K562 (cell line): ENCODE data around the gene TRMT2A. TPM values are rescaled to one million over a fixed set of nuclear protein-coding genes. Genes with fewer than 3 reads are reported as not detected.
A peak's percentile ranks its signal among the peaks of the same experiment; 100 is the strongest.

ENCODE experiments used
- BRCA1 ChIP-seq, 2 experiments: fragments of 450-650 bp in 1 of 2; sonication (generic) in 1 of 2; formaldehyde crosslinking in 1 of 2; IDR thresholded peaks; 2 replicates each; pipeline versions ENCODE4 v1.5.0 to v1.6.1; 2017 to 2020; ENCODE audit warnings: mild to moderate bottlenecking in 1 of 2, missing genetic modification reagents in 1 of 2
- CREBBP ChIP-seq: IDR thresholded peaks from one replicate; pipeline ENCODE4 v1.6.1; 2012; ENCODE audit warnings: low read depth, mild to moderate bottlenecking, control low read depth, inconsistent platforms, low read length
- EGR1 ChIP-seq: fragments of 450-650 bp; conservative IDR thresholded peaks from 2 replicates; pipeline ENCODE4 v1.6.1; 2017; ENCODE audit warnings: mild to moderate bottlenecking
- ETV1 ChIP-seq: fragments of 450-650 bp; conservative IDR thresholded peaks from 2 replicates; pipeline ENCODE4 v1.6.1; 2016; ENCODE audit warnings: missing genetic modification characterization, control low read depth, low read depth, missing compliant biosample characterization
- FOXK1 ChIP-seq: sonication (generic); formaldehyde crosslinking; IDR thresholded peaks from 2 replicates; pipeline ENCODE4 v1.8.0; 2022; ENCODE audit warnings: missing genetic modification reagents, mild to moderate bottlenecking, borderline replicate concordance
- NFYB ChIP-seq: IDR thresholded peaks from 2 replicates; pipeline ENCODE4 v1.6.1; 2011; ENCODE audit warnings: mild to moderate bottlenecking, moderate library complexity; ENCODE audit not compliant: insufficient read length; ENCODE audit errors: extremely low read depth
- RCOR1 ChIP-seq, 2 experiments: IDR thresholded peaks; 2 replicates each; pipeline ENCODE4 v1.6.1; 2012; ENCODE audit warnings: low read depth in 2 of 2, low read length in 2 of 2, borderline replicate concordance in 1 of 2, improper control_type of control experiment in 1 of 2
- SMAD4 ChIP-seq: fragments of 250-450 bp; sonication (Bioruptor Pico); conservative IDR thresholded peaks from 2 replicates; pipeline ENCODE4 v1.8.0; 2021; ENCODE audit warnings: inconsistent platforms, mild to moderate bottlenecking, moderate library complexity
- SRSF9 ChIP-seq: fragments of 200-400 bp; formaldehyde crosslinking; IDR thresholded peaks from 2 replicates; pipeline ENCODE4 v1.6.1; 2017; ENCODE audit warnings: low read depth, low read length, borderline replicate concordance
- TAL1 ChIP-seq: fragments of 450-650 bp; IDR thresholded peaks from 2 replicates; pipeline ENCODE4 v1.6.1; 2016; ENCODE audit warnings: mild to moderate bottlenecking
- TCF7L2 ChIP-seq: fragments of 150-350 bp; IDR thresholded peaks from 2 replicates; pipeline ENCODE4 v1.6.1; 2016; ENCODE audit warnings: low read depth, mild to moderate bottlenecking, low read length, moderate library complexity
- ZNF436 ChIP-seq: fragments of 250-450, 450-650 bp; sonication (Bioruptor Pico); formaldehyde crosslinking; IDR thresholded peaks from 2 replicates; pipeline ENCODE4 v1.7.0; 2020; ENCODE audit warnings: mild to moderate bottlenecking
- ZNF75A ChIP-seq: fragments of 450-650 bp; formaldehyde crosslinking; IDR thresholded peaks from 2 replicates; pipeline ENCODE4 v1.4.0; 2020; ENCODE audit warnings: mild to moderate bottlenecking
- ZNF778 ChIP-seq: fragments of 450-650 bp; formaldehyde crosslinking; IDR thresholded peaks from 2 replicates; pipeline ENCODE4 v1.4.0; 2020; ENCODE audit warnings: mild to moderate bottlenecking, moderate library complexity
- polyA plus RNA-seq, 8 experiments: library from polyadenylated mRNA; depleted of rRNA in 4 of 8; stranded (reverse) in 5 of 8; unstranded in 3 of 8; fragments of >200 nt; fragmentation: Nextera tagmentation in 2 of 8; fragmentation: Illumina TruSeq in 1 of 8; extraction: Ambion mirVana in 2 of 8; extraction: Trizol in 1 of 8; gene quantifications; 2 replicates each; pipeline versions ENCODE4 v1.2.1 to v1.2.3, GENCODE V29; 2011 to 2014; ENCODE audit warnings: inconsistent platforms in 1 of 8, missing spikeins in 1 of 8
- total RNA-seq, 7 experiments: library from RNA; depleted of rRNA in 6 of 7; stranded (reverse); fragments of >200 nt in 6 of 7; fragmentation: Illumina TruSeq in 2 of 7; extraction: Trizol in 2 of 7; gene quantifications; 2 replicates each; pipeline versions ENCODE4 v1.2.1 to v1.2.3, GENCODE V29; 2011 to 2021; ENCODE audit warnings: low replicate concordance in 1 of 7
- TF ChIP-seq, protein P1 (sequence below): fragments of 250-450 bp; sonication (Bioruptor Pico); IDR thresholded peaks from 2 replicates; pipeline ENCODE4 v1.4.0; 2020
- TF ChIP-seq, protein P2 (sequence below): sonication (generic); formaldehyde crosslinking; IDR thresholded peaks from 2 replicates; pipeline ENCODE4 v1.5.0; 2020; ENCODE audit warnings: missing genetic modification reagents
- TF ChIP-seq, protein P3 (sequence below): fragments of 450-650 bp; formaldehyde crosslinking; IDR thresholded peaks from 2 replicates; pipeline ENCODE4 v1.4.0; 2020; ENCODE audit warnings: mild to moderate bottlenecking

TRMT2A gene
- total and polyA plus RNA-seq, 9 of the 15 experiments (the other 6 are each of a cell fraction or from before 2014, with no cell fraction given), result 1.6 to 265 (median 140) TPM

DNA sequence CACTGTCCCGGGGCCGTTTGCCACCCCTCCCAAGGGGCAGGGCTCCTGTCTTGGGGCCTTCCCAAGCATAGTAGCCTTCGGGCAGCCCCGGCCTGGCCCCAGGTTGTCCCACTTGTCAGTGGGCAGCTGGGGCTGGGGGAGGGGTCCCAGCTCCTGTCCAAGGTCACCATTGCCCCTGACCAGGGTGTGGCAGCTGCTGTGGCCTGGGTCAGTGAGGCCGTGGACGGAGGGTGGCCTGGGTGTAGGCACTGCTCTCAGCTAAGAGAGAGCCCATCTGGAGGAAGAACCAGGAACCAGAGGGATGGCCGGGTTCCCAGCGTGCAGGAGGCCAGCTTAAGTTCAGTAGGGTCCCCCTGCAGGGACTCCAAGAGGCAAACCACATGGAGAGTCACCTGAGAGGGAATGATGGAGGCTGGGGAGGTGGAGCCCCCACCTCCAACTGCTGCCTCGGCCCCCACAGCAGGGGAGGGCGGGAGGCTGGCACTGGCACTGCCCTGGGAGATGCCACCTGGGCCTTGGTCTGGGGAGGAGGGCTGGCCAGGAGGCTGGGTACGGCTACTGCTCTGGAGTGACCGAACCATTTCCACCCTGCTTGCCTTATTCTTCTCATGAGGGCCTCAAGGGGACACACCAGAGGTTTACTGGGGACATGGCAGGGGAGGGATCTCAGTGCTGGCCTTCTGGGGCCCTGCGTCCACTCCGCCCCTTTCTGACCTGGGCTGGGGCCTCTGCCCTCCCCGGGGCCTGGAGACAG lies 40.6 kb upstream of the TRMT2A start (continued):
- TF ChIP-seq, protein P1, sequence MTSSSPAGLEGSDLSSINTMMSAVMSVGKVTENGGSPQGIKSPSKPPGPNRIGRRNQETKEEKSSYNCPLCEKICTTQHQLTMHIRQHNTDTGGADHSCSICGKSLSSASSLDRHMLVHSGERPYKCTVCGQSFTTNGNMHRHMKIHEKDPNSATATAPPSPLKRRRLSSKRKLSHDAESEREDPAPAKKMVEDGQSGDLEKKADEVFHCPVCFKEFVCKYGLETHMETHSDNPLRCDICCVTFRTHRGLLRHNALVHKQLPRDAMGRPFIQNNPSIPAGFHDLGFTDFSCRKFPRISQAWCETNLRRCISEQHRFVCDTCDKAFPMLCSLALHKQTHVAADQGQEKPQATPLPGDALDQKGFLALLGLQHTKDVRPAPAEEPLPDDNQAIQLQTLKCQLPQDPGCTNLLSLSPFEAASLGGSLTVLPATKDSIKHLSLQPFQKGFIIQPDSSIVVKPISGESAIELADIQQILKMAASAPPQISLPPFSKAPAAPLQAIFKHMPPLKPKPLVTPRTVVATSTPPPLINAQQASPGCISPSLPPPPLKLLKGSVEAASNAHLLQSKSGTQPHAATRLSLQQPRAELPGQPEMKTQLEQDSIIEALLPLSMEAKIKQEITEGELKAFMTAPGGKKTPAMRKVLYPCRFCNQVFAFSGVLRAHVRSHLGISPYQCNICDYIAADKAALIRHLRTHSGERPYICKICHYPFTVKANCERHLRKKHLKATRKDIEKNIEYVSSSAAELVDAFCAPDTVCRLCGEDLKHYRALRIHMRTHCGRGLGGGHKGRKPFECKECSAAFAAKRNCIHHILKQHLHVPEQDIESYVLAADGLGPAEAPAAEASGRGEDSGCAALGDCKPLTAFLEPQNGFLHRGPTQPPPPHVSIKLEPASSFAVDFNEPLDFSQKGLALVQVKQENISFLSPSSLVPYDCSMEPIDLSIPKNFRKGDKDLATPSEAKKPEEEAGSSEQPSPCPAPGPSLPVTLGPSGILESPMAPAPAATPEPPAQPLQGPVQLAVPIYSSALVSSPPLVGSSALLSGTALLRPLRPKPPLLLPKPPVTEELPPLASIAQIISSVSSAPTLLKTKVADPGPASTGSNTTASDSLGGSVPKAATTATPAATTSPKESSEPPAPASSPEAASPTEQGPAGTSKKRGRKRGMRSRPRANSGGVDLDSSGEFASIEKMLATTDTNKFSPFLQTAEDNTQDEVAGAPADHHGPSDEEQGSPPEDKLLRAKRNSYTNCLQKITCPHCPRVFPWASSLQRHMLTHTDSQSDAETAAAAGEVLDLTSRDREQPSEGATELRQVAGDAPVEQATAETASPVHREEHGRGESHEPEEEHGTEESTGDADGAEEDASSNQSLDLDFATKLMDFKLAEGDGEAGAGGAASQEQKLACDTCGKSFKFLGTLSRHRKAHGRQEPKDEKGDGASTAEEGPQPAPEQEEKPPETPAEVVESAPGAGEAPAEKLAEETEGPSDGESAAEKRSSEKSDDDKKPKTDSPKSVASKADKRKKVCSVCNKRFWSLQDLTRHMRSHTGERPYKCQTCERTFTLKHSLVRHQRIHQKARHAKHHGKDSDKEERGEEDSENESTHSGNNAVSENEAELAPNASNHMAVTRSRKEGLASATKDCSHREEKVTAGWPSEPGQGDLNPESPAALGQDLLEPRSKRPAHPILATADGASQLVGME (CRISPR knock-in tag), result no peak
- TF ChIP-seq FOXK1 (no peak), SMAD4 (CRISPR knock-in tag) (no peak), ETV1 (tag) (no peak), NFYB (no peak), ZNF436 (CRISPR knock-in tag) (no peak), TCF7L2 (no peak), ZNF75A (CRISPR knock-in tag) (no peak), TAL1 (no peak), ZNF778 (CRISPR knock-in tag) (no peak), RCOR1 (IDR thresholded peaks at IDR 0.05; ENCODE audit: borderline replicate concordance in 1 of 2, low read depth in 2 of 2, low read length in 2 of 2) (no peak), BRCA1 (IDR thresholded peaks at IDR 0.05) (no peak), BRCA1 (CRISPR knock-in tag; IDR thresholded peaks at IDR 0.05) (0 out of 2 replicates have a peak, but pooled peaks have one; percentile 11), CREBBP (no peak), SRSF9 (no peak), EGR1 (no peak)
- TF ChIP-seq, protein P2, sequence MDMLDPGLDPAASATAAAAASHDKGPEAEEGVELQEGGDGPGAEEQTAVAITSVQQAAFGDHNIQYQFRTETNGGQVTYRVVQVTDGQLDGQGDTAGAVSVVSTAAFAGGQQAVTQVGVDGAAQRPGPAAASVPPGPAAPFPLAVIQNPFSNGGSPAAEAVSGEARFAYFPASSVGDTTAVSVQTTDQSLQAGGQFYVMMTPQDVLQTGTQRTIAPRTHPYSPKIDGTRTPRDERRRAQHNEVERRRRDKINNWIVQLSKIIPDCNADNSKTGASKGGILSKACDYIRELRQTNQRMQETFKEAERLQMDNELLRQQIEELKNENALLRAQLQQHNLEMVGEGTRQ, result no peak
- TF ChIP-seq, protein P3, sequence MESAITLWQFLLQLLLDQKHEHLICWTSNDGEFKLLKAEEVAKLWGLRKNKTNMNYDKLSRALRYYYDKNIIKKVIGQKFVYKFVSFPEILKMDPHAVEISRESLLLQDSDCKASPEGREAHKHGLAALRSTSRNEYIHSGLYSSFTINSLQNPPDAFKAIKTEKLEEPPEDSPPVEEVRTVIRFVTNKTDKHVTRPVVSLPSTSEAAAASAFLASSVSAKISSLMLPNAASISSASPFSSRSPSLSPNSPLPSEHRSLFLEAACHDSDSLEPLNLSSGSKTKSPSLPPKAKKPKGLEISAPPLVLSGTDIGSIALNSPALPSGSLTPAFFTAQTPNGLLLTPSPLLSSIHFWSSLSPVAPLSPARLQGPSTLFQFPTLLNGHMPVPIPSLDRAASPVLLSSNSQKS (CRISPR knock-in tag), result no peak
